ENCODE data around the gene MRC1. TPM values are rescaled to one million over a fixed set of nuclear protein-coding genes. Genes with fewer than 3 reads are reported as not detected.

Gene MRC1
- total and polyA plus RNA-seq, 2 of the 8 experiments (the other 6 are each of a cell fraction or from before 2014, with no cell fraction given), result 0.03 to 0.06 TPM

GRCh38 chr10:17878896-17879295 lies 69.7 kb downstream of the MRC1 start:
- H3K4ac ChIP-seq (replicated peaks; ENCODE audit: insufficient read length, low read depth, low read length), result no peak overlapping the region
- H3K56ac ChIP-seq (replicated peaks; ENCODE audit: insufficient read length, low read depth, low read length), result no peak overlapping the region
- H2BK120ac ChIP-seq (replicated peaks; ENCODE audit: low read depth, low read length), result no peak overlapping the region
- 87% methylated on average over 5 of the region's 5 CpGs; no CpG with 5 or more reads in 1 of the 2 experiments for WGBS, 2 experiments (ENCODE audit: extremely low coverage in 1 of 2, insufficient coverage in 1 of 2, insufficient read length in 1 of 2, insufficient replicate concordance in 2 of 2, low coverage in 1 of 2, low lambda C conversion rate in 2 of 2, missing lambda C conversion rate in 1 of 2)
- TF ChIP-seq SUZ12 (IDR thresholded peaks at IDR 0.05; ENCODE audit: low read length) (no peak), RAD21 (IDR thresholded peaks at IDR 0.05 in 1 of 2, conservative IDR thresholded peaks at IDR 0.05 in 1 of 2; ENCODE audit: low read depth in 2 of 2, low read length in 2 of 2) (no peak), CEBPB (IDR thresholded peaks at IDR 0.05; ENCODE audit: low read depth, low read length) (no peak), JUN (IDR thresholded peaks at IDR 0.05; ENCODE audit: low read depth, low read length) (no peak), KDM5A (IDR thresholded peaks at IDR 0.05; ENCODE audit: low read length) (no peak), ZNF274 (IDR thresholded peaks at IDR 0.05; ENCODE audit: borderline replicate concordance, extremely low read depth, low read length) (no peak), TAF7 (optimal IDR thresholded peaks at IDR 0.05; ENCODE audit: borderline replicate concordance, low read depth, low read length) (no peak), E2F6 (IDR thresholded peaks at IDR 0.05) (no peak), POLR2A (IDR thresholded peaks at IDR 0.05; ENCODE audit: control extremely low read depth in 1 of 2, low read depth in 2 of 2, low read length in 2 of 2) (no peak), SIX5 (IDR thresholded peaks at IDR 0.05; ENCODE audit: low read depth, low read length) (no peak), EP300 (IDR thresholded peaks at IDR 0.05; ENCODE audit: borderline replicate concordance in 1 of 2, low read depth in 2 of 2, low read length in 2 of 2) (no peak)
- no peak overlapping the region for H3K14ac ChIP-seq (ENCODE audit: insufficient read length)
- FAIRE-seq (no peak), DNase-seq (ENCODE audit: low read depth in 1 of 2, low spot score in 2 of 2) (no peak)
- H3K9ac ChIP-seq (replicated peaks in 1 of 4; ENCODE audit: extremely low read depth in 1 of 4, low read depth in 3 of 4, low read length in 3 of 4), result no peak overlapping the region
- H3K23ac ChIP-seq (ENCODE audit: insufficient read length), result no peak overlapping the region
- POLR2A ChIA-PET (ENCODE audit: partially characterized antibody), result no interaction called here
- H3K9me3 ChIP-seq (ENCODE audit: insufficient read depth in 2 of 2, low read depth in 1 of 2, low read length in 1 of 2), result no peaks in the 10 kb centered on the region
- no peak overlapping the region for H2AFZ ChIP-seq (ENCODE audit: low read length)
- H3K27ac ChIP-seq (ENCODE audit: low read depth, low read length), result no peak overlapping the region
- H3K36me3 ChIP-seq (ENCODE audit: control insufficient read depth in 2 of 4, insufficient read depth in 4 of 4, low read length in 3 of 4), result no peaks in the 10 kb centered on the region
- H2BK5ac ChIP-seq (ENCODE audit: low read depth, low read length), result no peak overlapping the region
- no peak overlapping the region for H2BK15ac ChIP-seq (ENCODE audit: low read length)
- no peak overlapping the region for H4K5ac ChIP-seq (ENCODE audit: insufficient read length, low read depth, low read length)
- H3K18ac ChIP-seq (ENCODE audit: extremely low read depth, low read length), result no peak overlapping the region
- no peaks in the 10 kb centered on the region for H3K23me2 ChIP-seq (ENCODE audit: low read depth, low read length)
- no peak overlapping the region for H3K4me2 ChIP-seq (ENCODE audit: insufficient read depth in 1 of 2, low read depth in 2 of 2, low read length in 2 of 2)
- no peak overlapping the region for H4K91ac ChIP-seq (replicated peaks; ENCODE audit: insufficient read length, low read length)
- H4K8ac ChIP-seq (ENCODE audit: extremely low read depth, insufficient read depth, low read length), result no peak overlapping the region
- H2BK12ac ChIP-seq (ENCODE audit: low read depth, low read length), result no peak overlapping the region
- H3K79me1 ChIP-seq (ENCODE audit: low read depth, low read length), result no peaks in the 10 kb centered on the region
- no peaks in the 10 kb centered on the region for H4K20me1 ChIP-seq (replicated peaks in 1 of 2; ENCODE audit: control insufficient read depth in 1 of 2, insufficient read depth in 2 of 2, low read length in 2 of 2)
- no peaks in the 10 kb centered on the region for H3K4me1 ChIP-seq (replicated peaks in 1 of 4; ENCODE audit: control insufficient read depth in 3 of 4, insufficient read depth in 4 of 4, low read length in 3 of 4)
- H2BK20ac ChIP-seq (ENCODE audit: low read length), result no peak overlapping the region
- no peak overlapping the region for H3K4me3 ChIP-seq (ENCODE audit: extremely low read depth in 1 of 4, insufficient read depth in 2 of 4, low read depth in 3 of 4, low read length in 4 of 4)
- H3K79me2 ChIP-seq (ENCODE audit: control insufficient read depth in 1 of 2, insufficient read depth in 2 of 2, low read length in 2 of 2), result no peaks in the 10 kb centered on the region
- no peaks in the 10 kb centered on the region for H3K27me3 ChIP-seq (replicated peaks in 1 of 4; ENCODE audit: control insufficient read depth in 3 of 4, extremely low read depth in 1 of 4, insufficient read depth in 3 of 4, low read length in 3 of 4)
- no peak overlapping the region for H2AK5ac ChIP-seq (ENCODE audit: low read depth, low read length)
- CTCF ChIA-PET (ENCODE audit: partially characterized antibody), result interaction anchor here (0.6 to 2.6 kb wide), 2 partner anchors 12 to 25 kb away, joined by 5 to 6 read pairs; no protein-coding TSS in a partner anchor
